WTC11 (cell line): ENCODE measurements around the gene LYRM1.

Experiments
- EMX1 ChIP-seq: fragments of 250-450 bp; sonication (Bioruptor Pico); IDR thresholded peaks from 2 replicates; pipeline ENCODE4 v1.8.0; 2021; ENCODE audit warnings: mild to moderate bottlenecking
- ESRRA ChIP-seq: sonication (generic); formaldehyde crosslinking; IDR thresholded peaks from 2 replicates; pipeline ENCODE4 v1.8.1; 2022; ENCODE audit warnings: mild to moderate bottlenecking, missing genetic modification reagents, borderline replicate concordance
- JUN ChIP-seq: sonication (generic); formaldehyde crosslinking; IDR thresholded peaks from 2 replicates; pipeline ENCODE4 v1.8.0; 2023; ENCODE audit warnings: mild to moderate bottlenecking, missing genetic modification reagents
- TP53 ChIP-seq: sonication (generic); formaldehyde crosslinking; IDR thresholded peaks from 2 replicates; pipeline ENCODE4 v1.8.1; 2023; ENCODE audit warnings: mild to moderate bottlenecking, missing genetic modification reagents
- TF ChIP-seq, protein P1 (sequence below): fragments of 200-600 bp; IDR thresholded peaks from 2 replicates; pipeline ENCODE4 v1.8.0; 2022; ENCODE audit warnings: antibody characterized with exemption
- TF ChIP-seq, protein P2 (sequence below): sonication (generic); formaldehyde crosslinking; IDR thresholded peaks from 2 replicates; pipeline ENCODE4 v1.8.1; 2023; ENCODE audit warnings: mild to moderate bottlenecking, missing genetic modification reagents
- TF ChIP-seq, protein P3 (sequence below): sonication (generic); formaldehyde crosslinking; IDR thresholded peaks from 2 replicates; pipeline ENCODE4 v1.8.1; 2022; ENCODE audit warnings: mild to moderate bottlenecking, missing genetic modification reagents, moderate library complexity, borderline replicate concordance

DNA sequence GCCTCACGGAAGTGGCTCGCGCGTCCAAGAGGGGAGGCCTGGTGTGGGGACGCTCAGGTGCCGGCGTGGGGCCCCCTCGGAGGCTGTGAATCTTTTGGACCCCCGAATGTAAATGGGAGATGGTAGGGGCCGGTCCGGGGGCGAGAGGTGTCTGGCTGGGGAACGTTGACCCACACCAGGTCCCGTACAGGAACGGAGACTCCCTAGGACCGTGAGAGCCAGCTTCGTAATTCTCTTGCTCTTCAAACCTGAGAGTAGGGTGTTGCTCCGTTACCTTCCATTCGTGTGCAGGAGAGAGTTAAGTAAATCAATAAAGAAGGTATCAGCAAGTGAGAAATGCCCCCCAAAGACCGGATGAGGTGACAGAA is 481 bp downstream of the LYRM1 start:
- TF ChIP-seq EMX1 (no peak), JUN (CRISPR knock-in tag) (no peak), TP53 (CRISPR knock-in tag) (no peak), ESRRA (CRISPR knock-in tag) (no peak)
- TF ChIP-seq, protein P1, sequence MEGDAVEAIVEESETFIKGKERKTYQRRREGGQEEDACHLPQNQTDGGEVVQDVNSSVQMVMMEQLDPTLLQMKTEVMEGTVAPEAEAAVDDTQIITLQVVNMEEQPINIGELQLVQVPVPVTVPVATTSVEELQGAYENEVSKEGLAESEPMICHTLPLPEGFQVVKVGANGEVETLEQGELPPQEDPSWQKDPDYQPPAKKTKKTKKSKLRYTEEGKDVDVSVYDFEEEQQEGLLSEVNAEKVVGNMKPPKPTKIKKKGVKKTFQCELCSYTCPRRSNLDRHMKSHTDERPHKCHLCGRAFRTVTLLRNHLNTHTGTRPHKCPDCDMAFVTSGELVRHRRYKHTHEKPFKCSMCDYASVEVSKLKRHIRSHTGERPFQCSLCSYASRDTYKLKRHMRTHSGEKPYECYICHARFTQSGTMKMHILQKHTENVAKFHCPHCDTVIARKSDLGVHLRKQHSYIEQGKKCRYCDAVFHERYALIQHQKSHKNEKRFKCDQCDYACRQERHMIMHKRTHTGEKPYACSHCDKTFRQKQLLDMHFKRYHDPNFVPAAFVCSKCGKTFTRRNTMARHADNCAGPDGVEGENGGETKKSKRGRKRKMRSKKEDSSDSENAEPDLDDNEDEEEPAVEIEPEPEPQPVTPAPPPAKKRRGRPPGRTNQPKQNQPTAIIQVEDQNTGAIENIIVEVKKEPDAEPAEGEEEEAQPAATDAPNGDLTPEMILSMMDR, result no peak
- TF ChIP-seq, protein P2, sequence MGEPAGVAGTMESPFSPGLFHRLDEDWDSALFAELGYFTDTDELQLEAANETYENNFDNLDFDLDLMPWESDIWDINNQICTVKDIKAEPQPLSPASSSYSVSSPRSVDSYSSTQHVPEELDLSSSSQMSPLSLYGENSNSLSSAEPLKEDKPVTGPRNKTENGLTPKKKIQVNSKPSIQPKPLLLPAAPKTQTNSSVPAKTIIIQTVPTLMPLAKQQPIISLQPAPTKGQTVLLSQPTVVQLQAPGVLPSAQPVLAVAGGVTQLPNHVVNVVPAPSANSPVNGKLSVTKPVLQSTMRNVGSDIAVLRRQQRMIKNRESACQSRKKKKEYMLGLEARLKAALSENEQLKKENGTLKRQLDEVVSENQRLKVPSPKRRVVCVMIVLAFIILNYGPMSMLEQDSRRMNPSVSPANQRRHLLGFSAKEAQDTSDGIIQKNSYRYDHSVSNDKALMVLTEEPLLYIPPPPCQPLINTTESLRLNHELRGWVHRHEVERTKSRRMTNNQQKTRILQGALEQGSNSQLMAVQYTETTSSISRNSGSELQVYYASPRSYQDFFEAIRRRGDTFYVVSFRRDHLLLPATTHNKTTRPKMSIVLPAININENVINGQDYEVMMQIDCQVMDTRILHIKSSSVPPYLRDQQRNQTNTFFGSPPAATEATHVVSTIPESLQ (CRISPR knock-in tag), result no peak
- TF ChIP-seq, protein P3, sequence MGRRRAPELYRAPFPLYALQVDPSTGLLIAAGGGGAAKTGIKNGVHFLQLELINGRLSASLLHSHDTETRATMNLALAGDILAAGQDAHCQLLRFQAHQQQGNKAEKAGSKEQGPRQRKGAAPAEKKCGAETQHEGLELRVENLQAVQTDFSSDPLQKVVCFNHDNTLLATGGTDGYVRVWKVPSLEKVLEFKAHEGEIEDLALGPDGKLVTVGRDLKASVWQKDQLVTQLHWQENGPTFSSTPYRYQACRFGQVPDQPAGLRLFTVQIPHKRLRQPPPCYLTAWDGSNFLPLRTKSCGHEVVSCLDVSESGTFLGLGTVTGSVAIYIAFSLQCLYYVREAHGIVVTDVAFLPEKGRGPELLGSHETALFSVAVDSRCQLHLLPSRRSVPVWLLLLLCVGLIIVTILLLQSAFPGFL (CRISPR knock-in tag), result no peak
